ENCODE measurements around the gene PPM1F.
A peak's percentile ranks its signal among the peaks of the same experiment; 100 is the strongest.

The PPM1F gene

GRCh38 chr22:21985214-21985613 is 32.6 kb upstream of the PPM1F start:
- no peak overlapping the region for H2BK120ac ChIP-seq (ENCODE audit: low read depth, low read length)

GRCh38 chr22:21984793-21985192 is 32.1 kb upstream of the PPM1F start:
- 42% methylated on average over 7 of the region's 7 CpGs for WGBS
- H2BK12ac ChIP-seq (ENCODE audit: low read length in 2 of 2): no peak overlapping the region
- no peak overlapping the region for H3K23ac ChIP-seq (ENCODE audit: low read length in 2 of 2)

More at GRCh38 chr22:21985214-21985613, 32.6 kb upstream of the PPM1F start:
- Histone ChIP-seq H3K4me3 (ENCODE audit: insufficient read depth in 1 of 2, low read depth in 1 of 2, low read length in 2 of 2) (no peak overlapping the region), H3K23ac (ENCODE audit: low read length in 2 of 2) (no peak overlapping the region), H3K4me2 (ENCODE audit: low read length, poor library complexity, severe bottlenecking) (no peak overlapping the region), H4K8ac (ENCODE audit: low read length) (no peak overlapping the region), H3K4ac (ENCODE audit: low read depth in 1 of 2, low read length in 2 of 2) (no peak overlapping the region), H3K27me3 (ENCODE audit: control insufficient read depth in 1 of 2, insufficient read depth in 1 of 2, low read length in 2 of 2) (peaks cover 18 to 24% of the 10 kb centered on the region in 2 experiments), H3K27ac (ENCODE audit: low read length, poor library complexity, severe bottlenecking) (no peak overlapping the region), H2BK5ac (ENCODE audit: low read depth, low read length, poor library complexity, severe bottlenecking) (no peak overlapping the region), H2BK12ac (ENCODE audit: low read length in 2 of 2) (no peak overlapping the region), H2BK15ac (ENCODE audit: low read depth, poor library complexity, severe bottlenecking) (no peak overlapping the region), H3K79me1 (replicated peaks; ENCODE audit: low read length, poor library complexity, severe bottlenecking) (peaks cover 11% of the 10 kb centered on the region), H3K36me3 (ENCODE audit: control insufficient read depth in 1 of 2, insufficient read depth in 2 of 2, low read depth in 1 of 2, low read length in 2 of 2) (peaks cover 0 to 3% of the 10 kb centered on the region in 2 experiments), H3K4me1 (ENCODE audit: control insufficient read depth, insufficient read depth, low read depth, low read length) (peaks cover 5% of the 10 kb centered on the region), H3K9me3 (ENCODE audit: control insufficient read depth, low read length) (no peaks in the 10 kb centered on the region), H4K91ac (ENCODE audit: low read length) (no peak overlapping the region), H3K9ac (ENCODE audit: low read length) (no peak overlapping the region), H3K14ac (ENCODE audit: low read length in 2 of 2) (no peak overlapping the region), H3K18ac (ENCODE audit: low read depth in 1 of 2, low read length in 2 of 2) (no peak overlapping the region), H2AFZ (ENCODE audit: low read depth, low read length) (no peak overlapping the region), H2AK5ac (ENCODE audit: low read length, severe bottlenecking) (no peak overlapping the region)
- DNase-seq: no peak
- 97% methylated on average over 4 of the region's 5 CpGs for WGBS

GRCh38 chr22:21982338-21982965 is 29.8 kb upstream of the PPM1F start, which contains the start of gene TOP3B:
Gene TOP3B (minus strand): TSS chr22:21982787. CDS start chr22:21975709, 7,078 bp downstream.
- peak within 1 kb of the TSS; percentile 45 for H2BK15ac ChIP-seq (ENCODE audit: low read depth, poor library complexity, severe bottlenecking)
- H4K8ac ChIP-seq (ENCODE audit: low read length): peak within 1 kb of the TSS; percentile 88
- H3K9ac ChIP-seq (ENCODE audit: low read length): peak within 1 kb of the TSS; percentile 98
- H3K18ac ChIP-seq (ENCODE audit: low read depth in 1 of 2, low read length in 2 of 2): peak within 1 kb of the TSS; percentile 29 to 86
- peak within 1 kb of the TSS in 1 of 2 experiments; percentile 68 for H3K23ac ChIP-seq (ENCODE audit: low read length in 2 of 2)
- H3K27ac ChIP-seq (ENCODE audit: low read length, poor library complexity, severe bottlenecking): no peak within 1 kb of the TSS
- peaks cover 28% of the 10 kb centered on the region for H3K79me1 ChIP-seq (replicated peaks; ENCODE audit: low read length, poor library complexity, severe bottlenecking)
- no peak within 1 kb of the TSS for H2BK12ac ChIP-seq (ENCODE audit: low read length in 2 of 2)
- H3K4me2 ChIP-seq (ENCODE audit: low read length, poor library complexity, severe bottlenecking): peak within 1 kb of the TSS; percentile 78
- H2AFZ ChIP-seq (ENCODE audit: low read depth, low read length): peak within 1 kb of the TSS; percentile 47
- DNase-seq: peak; percentile 74
- peak within 1 kb of the TSS; percentile 66 for H2BK120ac ChIP-seq (ENCODE audit: low read depth, low read length)
- peaks cover 12 to 22% of the 10 kb centered on the region in 2 experiments for H3K36me3 ChIP-seq (ENCODE audit: control insufficient read depth in 1 of 2, insufficient read depth in 2 of 2, low read depth in 1 of 2, low read length in 2 of 2)
- H2AK5ac ChIP-seq (ENCODE audit: low read length, severe bottlenecking): no peak within 1 kb of the TSS
- peak within 1 kb of the TSS in 1 of 2 experiments; percentile 56 for H3K14ac ChIP-seq (ENCODE audit: low read length in 2 of 2)
- no peaks in the 10 kb centered on the region for H3K27me3 ChIP-seq (ENCODE audit: control insufficient read depth in 1 of 2, insufficient read depth in 1 of 2, low read length in 2 of 2)
- peak within 1 kb of the TSS; percentile 95 to 99 for H3K4me3 ChIP-seq (ENCODE audit: insufficient read depth in 1 of 2, low read depth in 1 of 2, low read length in 2 of 2)
- H3K4me1 ChIP-seq (ENCODE audit: control insufficient read depth, insufficient read depth, low read depth, low read length): peaks cover 5% of the 10 kb centered on the region
- H3K4ac ChIP-seq (ENCODE audit: low read depth in 1 of 2, low read length in 2 of 2): peak within 1 kb of the TSS; percentile 87 to 97
- H4K91ac ChIP-seq (ENCODE audit: low read length): peak within 1 kb of the TSS; percentile 25
- WGBS: under 1% methylated on average over 53 of the region's 54 CpGs
- H3K9me3 ChIP-seq (ENCODE audit: control insufficient read depth, low read length): no peaks in the 10 kb centered on the region
- H2BK5ac ChIP-seq (ENCODE audit: low read depth, low read length, poor library complexity, severe bottlenecking): no peak within 1 kb of the TSS

More at GRCh38 chr22:21984793-21985192, 32.1 kb upstream of the PPM1F start:
- peak; percentile 8 for DNase-seq
- no peak overlapping the region for H3K9ac ChIP-seq (ENCODE audit: low read length)
- H2BK15ac ChIP-seq (ENCODE audit: low read depth, poor library complexity, severe bottlenecking): no peak overlapping the region
- H3K14ac ChIP-seq (ENCODE audit: low read length in 2 of 2): no peak overlapping the region
- H2AFZ ChIP-seq (ENCODE audit: low read depth, low read length): no peak overlapping the region
- peaks cover 11% of the 10 kb centered on the region for H3K79me1 ChIP-seq (replicated peaks; ENCODE audit: low read length, poor library complexity, severe bottlenecking)
- H3K36me3 ChIP-seq (ENCODE audit: control insufficient read depth in 1 of 2, insufficient read depth in 2 of 2, low read depth in 1 of 2, low read length in 2 of 2): peaks cover 0 to 3% of the 10 kb centered on the region in 2 experiments
- H2AK5ac ChIP-seq (ENCODE audit: low read length, severe bottlenecking): no peak overlapping the region
- no peak overlapping the region for H4K8ac ChIP-seq (ENCODE audit: low read length)
- H3K18ac ChIP-seq (ENCODE audit: low read depth in 1 of 2, low read length in 2 of 2): no peak overlapping the region
- peaks cover 16 to 20% of the 10 kb centered on the region in 2 experiments for H3K27me3 ChIP-seq (ENCODE audit: control insufficient read depth in 1 of 2, insufficient read depth in 1 of 2, low read length in 2 of 2)
- no peak overlapping the region for H2BK120ac ChIP-seq (ENCODE audit: low read depth, low read length)
- no peak overlapping the region for H3K4me3 ChIP-seq (ENCODE audit: insufficient read depth in 1 of 2, low read depth in 1 of 2, low read length in 2 of 2)
- H3K4ac ChIP-seq (ENCODE audit: low read depth in 1 of 2, low read length in 2 of 2): no peak overlapping the region
- no peak overlapping the region for H3K27ac ChIP-seq (ENCODE audit: low read length, poor library complexity, severe bottlenecking)
- no peak overlapping the region for H2BK5ac ChIP-seq (ENCODE audit: low read depth, low read length, poor library complexity, severe bottlenecking)
- no peak overlapping the region for H3K4me2 ChIP-seq (ENCODE audit: low read length, poor library complexity, severe bottlenecking)
- no peaks in the 10 kb centered on the region for H3K9me3 ChIP-seq (ENCODE audit: control insufficient read depth, low read length)
- H3K4me1 ChIP-seq (ENCODE audit: control insufficient read depth, insufficient read depth, low read depth, low read length): peaks cover 5% of the 10 kb centered on the region
- no peak overlapping the region for H4K91ac ChIP-seq (ENCODE audit: low read length)

GRCh38 chr22:21981874-21982273 is 29.2 kb upstream of the PPM1F start:
- peak overlapping the region; percentile 29 to 86 for H3K18ac ChIP-seq (ENCODE audit: low read depth in 1 of 2, low read length in 2 of 2)
- peak overlapping the region in 1 of 2 experiments; percentile 87 for H3K4ac ChIP-seq (ENCODE audit: low read depth in 1 of 2, low read length in 2 of 2)
- no peak overlapping the region for H2AFZ ChIP-seq (ENCODE audit: low read depth, low read length)
- H2BK12ac ChIP-seq (ENCODE audit: low read length in 2 of 2): no peak overlapping the region
- DNase-seq: peak; percentile 3
- 6% methylated on average over 1 of the region's 2 CpGs for WGBS
- H2BK5ac ChIP-seq (ENCODE audit: low read depth, low read length, poor library complexity, severe bottlenecking): no peak overlapping the region
- no peak overlapping the region for H2AK5ac ChIP-seq (ENCODE audit: low read length, severe bottlenecking)
- no peak overlapping the region for H2BK15ac ChIP-seq (ENCODE audit: low read depth, poor library complexity, severe bottlenecking)
- no peak overlapping the region for H2BK120ac ChIP-seq (ENCODE audit: low read depth, low read length)
- H3K36me3 ChIP-seq (ENCODE audit: control insufficient read depth in 1 of 2, insufficient read depth in 2 of 2, low read depth in 1 of 2, low read length in 2 of 2): peaks cover 12 to 22% of the 10 kb centered on the region in 2 experiments
- H4K8ac ChIP-seq (ENCODE audit: low read length): peak overlapping the region; percentile 86
- peak overlapping the region; percentile 95 to 99 for H3K4me3 ChIP-seq (ENCODE audit: insufficient read depth in 1 of 2, low read depth in 1 of 2, low read length in 2 of 2)
- peak overlapping the region; percentile 98 for H3K9ac ChIP-seq (ENCODE audit: low read length)
- H3K79me1 ChIP-seq (replicated peaks; ENCODE audit: low read length, poor library complexity, severe bottlenecking): peaks cover 28% of the 10 kb centered on the region
- H3K9me3 ChIP-seq (ENCODE audit: control insufficient read depth, low read length): no peaks in the 10 kb centered on the region
- peaks cover 5% of the 10 kb centered on the region for H3K4me1 ChIP-seq (ENCODE audit: control insufficient read depth, insufficient read depth, low read depth, low read length)
- no peak overlapping the region for H3K27ac ChIP-seq (ENCODE audit: low read length, poor library complexity, severe bottlenecking)
- H3K14ac ChIP-seq (ENCODE audit: low read length in 2 of 2): peak overlapping the region in 1 of 2 experiments; percentile 8
- H3K27me3 ChIP-seq (ENCODE audit: control insufficient read depth in 1 of 2, insufficient read depth in 1 of 2, low read length in 2 of 2): no peaks in the 10 kb centered on the region
- peak overlapping the region; percentile 78 for H3K4me2 ChIP-seq (ENCODE audit: low read length, poor library complexity, severe bottlenecking)
- no peak overlapping the region for H3K23ac ChIP-seq (ENCODE audit: low read length in 2 of 2)
- H4K91ac ChIP-seq (ENCODE audit: low read length): peak overlapping the region; percentile 25

Data from mesenchymal stem cell (in vitro differentiated cells and primary cell).